Measurements from ENCODE around the gene TST.
"Not testable (repeated sequence)": the region's sequence is repeated elsewhere in the genome, so short reads cannot be mapped to it uniquely, and the experiment has no call there.

Gene TST

GRCh38 chr22:37012262-37012904, 6.9 kb downstream of the TST start:
- DNase-seq = no peak

DNA sequence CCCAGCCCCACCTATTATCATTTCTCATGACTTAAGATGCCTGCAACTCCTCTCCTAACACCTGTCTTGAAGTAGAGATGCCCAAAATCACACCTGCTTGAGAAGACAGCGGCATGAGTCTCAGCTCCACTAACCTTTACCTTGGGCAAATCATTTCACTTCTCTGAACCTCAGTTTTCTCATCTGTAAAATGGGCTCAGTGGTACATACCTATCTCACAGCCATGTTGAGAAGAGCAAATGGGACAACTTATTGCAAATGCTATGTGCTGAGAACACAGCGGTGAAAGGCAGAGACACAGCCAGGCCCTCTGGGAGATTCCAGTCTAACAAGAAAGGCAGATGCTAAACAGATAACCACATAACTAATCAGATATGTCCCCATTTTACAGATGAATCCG, 7.8 kb downstream of the TST start:
- DNase-seq = no peak

DNA sequence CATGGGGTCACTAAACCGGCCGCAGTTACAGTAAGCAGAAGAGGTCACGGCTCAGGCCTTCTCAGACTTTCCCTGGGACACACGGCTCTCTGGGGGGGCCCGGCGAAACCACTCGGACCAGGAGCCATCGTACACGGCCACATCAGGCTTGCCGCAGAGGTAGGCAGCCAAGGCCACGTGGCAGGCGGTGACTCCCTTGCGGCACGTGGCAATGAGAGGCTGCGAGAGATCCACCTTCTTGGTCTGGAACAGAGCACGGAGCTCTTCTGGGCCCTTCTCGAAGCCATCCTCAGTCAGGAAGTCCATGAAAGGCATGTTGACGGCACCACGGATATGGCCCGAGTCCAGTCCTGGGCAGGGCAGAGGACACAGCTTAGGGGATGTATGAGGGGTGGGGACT, 8.3 kb downstream of the TST start:
- DNase-seq = no peak

GRCh38 chr22:37010174-37010573, 9.1 kb downstream of the TST start:
- DNase-seq = no peak

DNA sequence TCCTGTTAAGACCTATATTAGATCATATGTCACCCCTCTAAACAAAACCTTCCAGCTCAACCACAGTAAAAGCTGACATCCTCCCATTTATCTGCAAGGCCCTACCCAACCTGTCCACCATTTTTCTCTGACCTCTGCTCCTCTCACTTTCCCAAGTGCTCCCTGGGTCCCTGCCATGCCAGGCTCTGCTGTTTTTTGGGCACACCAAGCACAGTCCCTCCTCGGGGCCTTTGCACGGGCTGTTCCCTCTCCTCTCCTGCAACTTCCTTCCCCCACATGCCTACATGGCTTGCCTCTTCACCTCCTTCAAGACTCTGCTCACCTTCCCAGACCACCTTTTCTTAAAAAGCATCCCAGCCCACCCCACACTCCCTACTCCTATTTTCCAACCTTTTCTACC, 9.8 kb downstream of the TST start:
- DNase-seq = no peak

- DNase-seq = no peak
These were observed 10.9 kb downstream of the TST start for GRCh38 chr22:37008365-37008764.

- DNase-seq = no peak
These were observed 11.6 kb downstream of the TST start for GRCh38 chr22:37007651-37008050.

GRCh38 chr22:37002633-37003032, 16.6 kb downstream of the TST start:
- no peak for DNase-seq

DNA sequence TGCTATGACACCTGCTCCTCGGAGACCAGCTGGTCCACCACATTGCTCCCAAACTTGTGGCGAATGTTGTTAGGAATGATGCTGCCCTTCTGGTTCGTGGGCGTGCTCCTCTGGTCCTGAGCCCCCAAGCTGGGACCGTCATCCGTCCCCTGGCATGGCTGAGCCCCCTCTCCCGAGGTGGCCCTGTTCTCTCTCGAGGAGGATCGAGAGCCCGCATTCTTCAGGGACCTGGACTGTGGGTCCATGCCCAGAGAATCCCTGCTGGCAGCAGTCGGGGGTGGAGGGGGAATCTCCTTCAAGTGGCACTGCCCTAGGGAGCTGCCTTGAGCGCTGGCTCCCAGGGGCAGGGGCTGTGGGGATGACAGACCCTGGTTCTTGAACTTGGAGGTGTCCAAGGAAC, 17.4 kb downstream of the TST start:
- no peak for DNase-seq

GRCh38 chr22:37000676-37001534, 18.3 kb downstream of the TST start:
- no peak for DNase-seq

GRCh38 chr22:36999463-36999862, 19.8 kb downstream of the TST start:
- DNase-seq = no peak

- DNase-seq = no peak
These were observed 20.5 kb downstream of the TST start for GRCh38 chr22:36998620-36999351.

DNA sequence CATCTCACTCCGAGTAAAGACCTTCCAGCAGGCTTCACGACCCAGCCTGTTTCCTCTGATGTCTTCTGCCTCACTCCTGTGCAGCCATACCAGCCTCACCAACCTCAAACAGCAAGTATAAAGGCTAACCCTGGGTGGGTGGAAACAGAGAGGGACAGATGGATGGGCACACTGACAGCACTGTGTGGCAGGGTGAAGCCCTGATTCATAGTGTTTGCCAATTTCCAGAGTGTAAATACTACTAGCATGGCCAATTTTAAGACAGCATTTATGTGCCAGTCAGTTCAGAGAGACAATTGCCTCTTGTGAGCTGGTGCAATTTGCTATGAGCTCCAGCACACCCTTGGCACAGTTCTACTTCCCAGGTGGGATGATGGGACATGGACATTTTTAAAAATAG, 21.5 kb downstream of the TST start:
- no peak for DNase-seq

DNA sequence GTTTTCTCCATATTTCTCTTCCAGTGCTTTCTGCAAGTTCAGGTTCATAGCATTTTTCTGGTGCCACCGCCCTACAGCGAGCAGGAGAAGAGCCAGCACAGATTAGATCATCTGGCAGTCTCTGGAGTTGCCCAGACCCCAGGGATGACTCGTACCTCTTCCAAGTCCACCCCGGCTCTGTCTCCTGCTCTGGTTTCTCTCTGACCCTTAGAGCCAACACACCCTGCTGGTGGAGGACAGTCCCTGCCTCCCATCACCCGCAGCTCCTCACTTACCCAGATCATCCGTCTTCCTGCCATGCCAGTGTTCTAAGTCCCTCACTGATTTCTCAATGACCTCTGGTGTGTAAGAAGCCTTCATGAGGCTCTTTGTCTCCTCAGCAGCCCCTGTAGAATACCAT, 28.0 kb downstream of the TST start:
- no peak for DNase-seq

- DNase-seq = no peak
These were observed 28.8 kb downstream of the TST start for GRCh38 chr22:36990457-36990856.

DNA sequence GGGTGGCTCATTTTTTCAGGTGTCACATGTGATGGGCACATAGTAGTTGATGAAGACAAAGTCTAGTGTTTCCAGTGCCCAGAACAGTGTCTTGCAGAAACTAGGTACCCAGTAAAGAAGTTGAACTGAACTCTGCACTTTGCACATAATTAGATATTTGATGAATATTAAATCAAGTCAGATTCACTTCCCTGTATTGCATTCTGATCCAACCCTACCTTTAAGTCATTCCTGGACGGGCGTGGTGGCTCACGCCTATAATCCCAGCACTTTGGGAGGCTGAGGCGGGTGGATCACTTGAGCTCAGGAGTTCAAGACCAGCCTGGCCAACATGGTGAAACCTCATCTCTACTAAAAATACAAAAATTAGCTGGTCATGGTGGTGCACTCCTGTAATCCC, 30.2 kb downstream of the TST start:
- DNase-seq = not testable (repeated sequence)

GRCh38 chr22:36988075-36988832, 31.0 kb downstream of the TST start:
- DNase-seq = no peak

- no peak for DNase-seq
These were observed 32.9 kb downstream of the TST start for GRCh38 chr22:36986242-36986821.

- DNase-seq = no peak
These were observed 33.9 kb downstream of the TST start for GRCh38 chr22:36985211-36985889.

DNA sequence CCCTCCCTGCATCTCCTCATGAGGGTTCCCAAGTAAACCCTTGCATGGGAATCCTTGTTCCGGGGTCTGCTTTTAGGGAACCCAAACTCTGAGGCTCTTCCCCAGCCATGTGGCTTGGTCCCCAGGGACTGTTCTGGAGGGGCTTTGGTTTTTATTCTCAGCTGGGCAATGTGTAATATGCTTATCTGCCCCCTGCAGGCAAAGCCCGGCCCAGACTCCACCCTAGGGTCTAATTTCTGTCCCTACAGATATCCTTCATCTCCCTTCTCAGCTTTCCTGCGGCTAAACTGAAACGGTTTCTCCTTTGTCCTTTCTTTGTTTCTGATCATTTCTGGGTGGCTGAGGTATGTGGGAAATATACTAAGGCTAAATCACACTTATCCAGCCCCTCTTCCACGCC, 37.1 kb downstream of the TST start:
- no peak for DNase-seq

DNA sequence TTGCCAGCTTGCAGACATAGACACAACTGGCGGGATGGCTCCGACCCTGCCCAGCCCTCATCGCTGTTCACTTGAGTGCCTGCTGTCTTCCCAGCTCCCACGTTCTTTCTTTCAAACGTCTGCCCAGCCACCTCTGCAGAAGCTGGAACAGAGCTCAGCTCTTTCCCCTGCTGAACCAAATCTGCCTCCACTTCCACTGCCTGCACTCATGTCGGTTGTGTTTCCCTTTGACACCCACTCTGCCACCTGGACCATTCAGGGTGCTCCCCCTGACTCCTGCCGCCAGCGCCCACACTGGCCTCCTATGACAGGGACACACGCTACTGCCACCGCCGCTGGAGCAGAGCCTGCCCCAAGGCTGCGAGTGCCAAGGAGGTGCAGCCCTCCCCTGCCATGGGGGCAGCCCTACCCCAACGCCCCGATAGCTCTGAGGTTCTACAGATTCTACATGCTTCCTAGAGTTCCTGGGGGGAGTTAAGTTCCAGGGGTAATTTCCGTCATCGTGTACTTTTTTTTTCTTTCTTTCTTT, 37.9 kb downstream of the TST start:
- no peak for DNase-seq
